Measurements from ENCODE around the gene RDX.

DNA sequence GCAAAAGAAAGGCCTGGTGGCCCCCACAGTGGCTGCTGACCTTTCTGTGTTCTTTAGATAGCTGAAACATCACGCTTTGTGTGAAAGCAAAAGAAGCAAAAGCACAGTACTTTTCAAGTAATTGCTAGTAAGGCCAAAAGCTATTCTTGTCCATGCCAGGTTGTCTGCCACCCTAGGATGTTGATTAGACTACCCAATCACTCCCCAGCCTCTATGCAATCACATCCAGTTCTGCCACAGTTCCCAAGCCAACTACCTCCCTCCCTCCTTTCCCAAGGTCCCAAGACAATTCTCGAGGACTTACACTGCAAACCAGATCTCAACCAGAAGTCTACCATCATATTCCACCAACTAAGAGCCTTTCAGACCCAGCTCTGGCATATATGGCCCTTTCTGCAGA, 46.2 kb downstream of the RDX start:
- TF ChIP-seq, protein P1, sequence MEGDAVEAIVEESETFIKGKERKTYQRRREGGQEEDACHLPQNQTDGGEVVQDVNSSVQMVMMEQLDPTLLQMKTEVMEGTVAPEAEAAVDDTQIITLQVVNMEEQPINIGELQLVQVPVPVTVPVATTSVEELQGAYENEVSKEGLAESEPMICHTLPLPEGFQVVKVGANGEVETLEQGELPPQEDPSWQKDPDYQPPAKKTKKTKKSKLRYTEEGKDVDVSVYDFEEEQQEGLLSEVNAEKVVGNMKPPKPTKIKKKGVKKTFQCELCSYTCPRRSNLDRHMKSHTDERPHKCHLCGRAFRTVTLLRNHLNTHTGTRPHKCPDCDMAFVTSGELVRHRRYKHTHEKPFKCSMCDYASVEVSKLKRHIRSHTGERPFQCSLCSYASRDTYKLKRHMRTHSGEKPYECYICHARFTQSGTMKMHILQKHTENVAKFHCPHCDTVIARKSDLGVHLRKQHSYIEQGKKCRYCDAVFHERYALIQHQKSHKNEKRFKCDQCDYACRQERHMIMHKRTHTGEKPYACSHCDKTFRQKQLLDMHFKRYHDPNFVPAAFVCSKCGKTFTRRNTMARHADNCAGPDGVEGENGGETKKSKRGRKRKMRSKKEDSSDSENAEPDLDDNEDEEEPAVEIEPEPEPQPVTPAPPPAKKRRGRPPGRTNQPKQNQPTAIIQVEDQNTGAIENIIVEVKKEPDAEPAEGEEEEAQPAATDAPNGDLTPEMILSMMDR (IDR thresholded peaks at IDR 0.05) = no peak
- TF ChIP-seq EZH2 (IDR thresholded peaks at IDR 0.05; ENCODE audit: borderline replicate concordance, insufficient read depth, low read depth, low read length, poor library complexity, severe bottlenecking) = no peak
